HG03575 (cell line): ENCODE results near the gene ARL4D.
"Not testable (repeated sequence)": the region's sequence is repeated elsewhere in the genome, so short reads cannot be mapped to it uniquely, and the experiment has no call there.

Experiments
- ATAC-seq: cut with Tn5 transposase; IDR thresholded peaks from one replicate; pipeline ENCODE4 v1.9.1; 2021; ENCODE audit not compliant: unreplicated experiment, insufficient number of reproducible peaks, low FRiP score; ENCODE audit errors: extremely low read depth

Gene ARL4D

GRCh38 chr17:43389046-43389947, 9.5 kb upstream of the ARL4D start:
- ATAC-seq, result no peak

DNA sequence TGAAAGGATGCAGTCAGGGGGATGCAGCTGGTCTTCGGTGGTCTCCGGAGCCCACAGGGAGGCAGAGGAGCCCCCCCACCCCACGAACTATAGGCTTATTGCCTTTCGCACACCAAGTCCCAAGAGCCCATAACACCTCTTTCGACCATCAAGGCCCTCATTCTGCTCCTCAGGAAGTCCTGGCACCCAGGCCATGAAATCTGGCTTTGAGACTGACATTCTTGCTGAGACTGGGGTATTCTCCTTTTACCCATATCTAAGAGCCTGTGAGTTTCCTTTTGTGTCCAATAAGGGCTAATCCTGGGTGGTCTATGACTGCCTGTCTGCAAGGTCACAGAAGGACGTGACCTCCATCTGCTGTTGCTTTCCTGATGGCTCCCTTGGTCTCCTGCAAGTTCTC, 6.4 kb upstream of the ARL4D start:
- ATAC-seq, result no peak

DNA sequence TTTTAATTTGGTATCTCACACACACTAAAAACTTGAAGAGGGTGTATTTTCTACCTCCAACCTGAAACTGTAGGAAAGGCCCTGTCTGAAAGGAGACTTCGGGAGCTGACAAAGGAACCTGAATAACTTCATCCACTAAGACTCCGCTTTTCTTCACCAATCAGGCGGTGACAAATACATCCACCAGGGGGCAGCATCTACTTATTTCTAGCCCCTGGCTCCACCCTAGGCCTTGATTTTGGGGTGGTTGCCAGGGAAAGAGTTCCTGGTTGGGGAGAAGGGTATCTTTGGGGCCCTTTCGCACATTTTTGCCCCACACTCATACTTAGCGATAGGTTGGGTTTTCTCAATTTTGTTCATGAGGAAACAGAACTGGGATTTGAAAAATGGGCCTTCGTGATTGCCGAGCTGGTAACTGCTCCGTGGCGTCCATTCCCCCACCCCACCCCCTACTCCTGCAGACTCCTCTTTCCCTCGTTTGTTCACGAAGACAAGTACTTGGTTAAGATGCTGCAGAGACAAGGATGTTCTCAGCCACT, 4.8 kb upstream of the ARL4D start:
- no peak for ATAC-seq

DNA sequence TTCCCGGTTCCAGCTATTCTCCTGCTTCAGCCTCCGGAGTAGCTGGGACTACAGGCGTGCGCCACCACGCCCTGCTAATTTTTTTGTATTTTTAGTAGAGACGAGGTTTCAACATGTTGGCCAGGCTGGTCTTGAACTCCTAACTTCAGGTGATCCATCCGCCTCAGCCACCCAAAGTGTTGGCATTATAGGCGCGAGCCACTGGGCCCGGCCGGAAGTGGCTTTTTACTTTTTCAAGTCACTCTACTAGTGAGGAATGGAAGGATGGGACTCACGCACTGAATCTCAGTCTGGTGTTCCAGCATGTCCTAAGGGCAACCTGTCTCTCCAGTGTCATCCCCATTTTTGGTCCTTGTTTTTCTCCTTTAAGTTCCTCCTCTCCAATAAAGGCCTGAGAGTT, 4.1 kb upstream of the ARL4D start:
- not testable (repeated sequence) for ATAC-seq

- ATAC-seq, result no peak
Observed at GRCh38 chr17:43395165-43395564, 3.6 kb upstream of the ARL4D start.

GRCh38 chr17:43396491-43397060, 2.2 kb upstream of the ARL4D start:
- no peak for ATAC-seq

DNA sequence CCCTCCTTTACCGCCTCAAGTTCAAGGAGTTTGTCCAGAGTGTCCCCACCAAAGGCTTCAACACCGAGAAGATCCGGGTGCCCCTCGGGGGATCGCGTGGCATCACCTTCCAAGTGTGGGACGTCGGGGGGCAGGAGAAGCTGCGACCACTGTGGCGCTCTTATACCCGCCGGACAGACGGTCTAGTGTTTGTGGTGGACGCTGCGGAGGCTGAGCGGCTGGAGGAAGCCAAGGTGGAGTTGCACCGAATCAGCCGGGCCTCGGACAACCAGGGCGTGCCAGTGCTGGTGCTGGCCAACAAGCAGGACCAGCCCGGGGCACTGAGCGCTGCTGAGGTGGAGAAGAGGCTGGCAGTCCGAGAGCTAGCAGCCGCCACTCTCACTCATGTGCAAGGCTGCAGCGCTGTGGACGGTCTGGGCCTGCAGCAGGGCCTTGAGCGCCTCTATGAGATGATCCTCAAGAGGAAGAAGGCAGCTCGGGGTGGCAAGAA, 1.1 kb downstream of the ARL4D start:
- ATAC-seq, result no peak

DNA sequence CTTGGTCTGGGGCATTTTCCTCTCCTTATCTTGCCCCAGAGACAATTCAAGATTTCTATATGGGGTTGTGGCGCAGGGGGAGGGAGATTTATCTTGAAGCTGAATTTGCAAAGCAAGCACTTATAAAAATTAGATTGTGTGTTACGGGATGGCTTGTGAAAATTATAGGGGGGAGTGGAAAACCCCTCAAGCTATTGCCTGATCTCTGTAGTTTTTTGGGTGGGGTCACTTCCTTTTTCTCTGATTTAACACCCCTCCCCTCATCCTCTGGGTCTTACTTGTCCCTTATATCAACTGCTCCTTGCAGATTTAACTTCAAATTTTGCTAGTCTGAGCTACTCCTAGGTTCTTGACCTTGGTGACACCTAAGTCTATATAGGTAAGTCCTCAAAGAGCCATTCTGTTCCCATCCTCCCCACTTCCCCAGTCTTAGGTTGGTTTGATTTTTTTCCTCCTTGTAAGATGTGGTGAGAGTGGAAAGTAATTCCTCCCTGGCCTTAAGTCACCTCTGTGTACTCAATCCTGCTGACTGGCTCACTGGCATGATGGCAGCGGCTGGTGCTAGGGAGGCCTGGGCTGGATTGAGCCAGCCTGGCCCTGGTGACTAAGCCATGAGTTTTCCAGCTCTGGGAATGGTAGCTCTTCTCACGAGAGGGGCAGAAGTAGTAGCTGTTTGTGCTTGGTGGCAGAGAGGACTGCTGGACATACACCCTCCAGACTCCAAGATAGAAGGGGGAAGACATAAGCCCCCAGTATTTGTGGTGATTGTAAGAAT, 2.3 kb downstream of the ARL4D start:
- no peak for ATAC-seq

DNA sequence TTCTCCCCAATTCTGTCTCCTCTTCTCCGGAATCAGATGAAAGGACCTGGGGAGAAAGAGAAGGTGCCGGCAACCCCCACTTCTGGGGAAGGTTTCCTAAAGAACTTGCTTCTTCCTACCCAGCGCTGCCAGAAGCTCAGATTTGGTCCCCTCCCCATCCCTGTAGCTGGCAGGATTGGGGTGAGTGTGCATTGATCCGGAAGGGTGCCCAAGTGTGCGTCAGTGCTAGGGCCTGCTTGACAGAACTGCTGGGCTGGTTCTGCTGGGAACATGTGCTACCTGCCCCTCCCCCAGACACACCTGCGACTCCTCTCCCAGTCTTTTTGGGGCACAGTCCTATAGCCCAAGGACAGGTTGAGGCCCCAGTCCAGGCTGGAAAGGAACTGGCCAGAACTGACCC, 3.3 kb downstream of the ARL4D start:
- ATAC-seq, result no peak

GRCh38 chr17:43402567-43402966, 3.8 kb downstream of the ARL4D start:
- no peak for ATAC-seq

- no peak for ATAC-seq
Observed at GRCh38 chr17:43403846-43404245, 5.1 kb downstream of the ARL4D start.

- no peak for ATAC-seq
Observed at GRCh38 chr17:43405861-43406260, 7.1 kb downstream of the ARL4D start.

GRCh38 chr17:43406676-43407645, 8.2 kb downstream of the ARL4D start:
- no peak for ATAC-seq

GRCh38 chr17:43409131-43409530, 10.3 kb downstream of the ARL4D start:
- ATAC-seq, result no peak

- ATAC-seq, result no peak
Observed at GRCh38 chr17:43410557-43411368, 12.0 kb downstream of the ARL4D start.

GRCh38 chr17:43411369-43411677, 12.5 kb downstream of the ARL4D start:
- no peak for ATAC-seq

DNA sequence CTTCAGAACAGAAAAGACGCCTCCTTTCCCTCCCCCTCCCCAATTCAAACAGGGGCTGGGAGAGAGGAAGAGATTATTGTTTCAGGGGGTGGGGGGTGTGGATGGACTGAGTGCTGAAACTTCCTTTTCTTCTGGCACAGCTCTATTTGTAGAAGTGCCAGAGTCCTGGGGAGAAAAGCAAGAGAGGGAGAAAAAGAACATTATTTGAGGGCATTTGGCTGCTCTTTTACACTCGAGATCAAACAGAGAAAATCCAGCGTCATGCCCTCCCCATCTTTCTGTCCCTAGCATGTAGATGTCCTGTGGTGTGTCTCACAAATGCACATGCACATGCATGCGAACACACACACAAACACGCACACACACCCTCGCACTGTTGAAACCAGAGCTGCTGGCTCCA, 13.0 kb downstream of the ARL4D start:
- no peak for ATAC-seq

DNA sequence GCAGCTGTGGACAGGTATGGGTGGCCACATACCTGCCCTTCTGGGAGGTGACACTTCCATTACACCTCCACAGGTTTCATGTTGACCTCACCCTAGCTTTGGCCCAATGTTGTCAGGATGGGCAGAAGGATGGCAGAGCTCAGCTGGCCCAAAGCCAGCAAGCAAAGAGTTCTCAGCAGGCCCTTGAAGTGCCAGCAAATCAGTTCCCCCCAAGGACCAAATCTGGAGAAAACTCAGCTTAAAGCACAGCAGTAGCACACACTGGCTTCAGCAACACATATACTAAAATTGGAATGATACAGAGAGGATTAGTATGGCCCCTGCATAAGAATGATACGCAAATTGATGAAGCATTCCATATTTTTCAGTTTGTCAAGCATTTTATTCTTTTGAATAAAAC, 13.4 kb downstream of the ARL4D start:
- no peak for ATAC-seq
